MM.1S (cell line): ENCODE measurements around the gene GRAMD2A.

Experiments
- CTCF ChIP-seq: fragments of 300-600 bp; sonication (generic); IDR thresholded peaks from 2 replicates; pipeline ENCODE4 v1.5.1; 2016; ENCODE audit warnings: antibody characterized with exemption, low read length, mixed read lengths
- EZH2 ChIP-seq: fragments of 300-600 bp; sonication (generic); optimal IDR thresholded peaks from 2 replicates; pipeline ENCODE3; 2017; ENCODE audit warnings: low read depth, mild to moderate bottlenecking, antibody characterized with exemption, low read length, mixed read lengths
- EZH2phosphoT487 ChIP-seq: fragments of 300-600 bp; sonication (generic); IDR thresholded peaks from 2 replicates; pipeline ENCODE4 v1.6.1; 2018; ENCODE audit warnings: antibody characterized with exemption, low read length

GRCh38 chr15:72112805-72113204 lies 84.8 kb downstream of the GRAMD2A start:
- TF ChIP-seq CTCF (no peak), EZH2phosphoT487 (no peak), EZH2 (no peak)
